ENCODE measurements around the gene ZP2.
"Not testable (repeated sequence)": the region's sequence is repeated elsewhere in the genome, so short reads cannot be mapped to it uniquely, and the experiment has no call there.

Gene ZP2

GRCh38 chr16:21211486-21211885, at the start of gene ZP2:
Gene ZP2 (minus strand): TSS chr16:21211574. CDS start chr16:21211547, 27 bp downstream.
- DNase-seq, result no peak

GRCh38 chr16:21257284-21257683, 45.9 kb upstream of the ZP2 start:
- DNase-seq, result no peak

GRCh38 chr16:21256636-21257035, 45.3 kb upstream of the ZP2 start:
- DNase-seq, result no peak

GRCh38 chr16:21253470-21253869, 42.1 kb upstream of the ZP2 start:
- no peak for DNase-seq

GRCh38 chr16:21250072-21250923, 38.9 kb upstream of the ZP2 start:
- DNase-seq, result no peak

GRCh38 chr16:21248179-21248578, 36.8 kb upstream of the ZP2 start:
- not testable (repeated sequence) for DNase-seq

GRCh38 chr16:21244518-21245215, 33.3 kb upstream of the ZP2 start:
- DNase-seq, result no peak

- DNase-seq, result no peak
These were observed 31.4 kb upstream of the ZP2 start for GRCh38 chr16:21242756-21243155.

- DNase-seq, result no peak
These were observed 28.3 kb upstream of the ZP2 start for GRCh38 chr16:21239646-21240045.

- no peak for DNase-seq
These were observed 25.5 kb upstream of the ZP2 start for GRCh38 chr16:21236831-21237230.

- no peak for DNase-seq
These were observed 23.8 kb upstream of the ZP2 start for GRCh38 chr16:21235199-21235585.

GRCh38 chr16:21233521-21234150, 22.3 kb upstream of the ZP2 start, which contains the start of gene ANKS4B:
Gene ANKS4B (plus strand): TSS chr16:21233699. CDS start chr16:21233738, 39 bp downstream.
- DNase-seq, result no peak

- no peak for DNase-seq
These were observed 21.7 kb upstream of the ZP2 start for GRCh38 chr16:21233045-21233520.

GRCh38 chr16:21228361-21228872, 17.0 kb upstream of the ZP2 start:
- no peak for DNase-seq

GRCh38 chr16:21227866-21228265, 16.5 kb upstream of the ZP2 start:
- no peak for DNase-seq

GRCh38 chr16:21226749-21227148, 15.4 kb upstream of the ZP2 start:
- no peak for DNase-seq

- DNase-seq, result no peak
These were observed 13.4 kb upstream of the ZP2 start for GRCh38 chr16:21224800-21225199.

GRCh38 chr16:21223787-21224186, 12.4 kb upstream of the ZP2 start:
- no peak for DNase-seq

GRCh38 chr16:21222495-21223337, 11.3 kb upstream of the ZP2 start:
- no peak for DNase-seq

GRCh38 chr16:21219551-21219950, 8.2 kb upstream of the ZP2 start:
- DNase-seq, result no peak

GRCh38 chr16:21218153-21218552, 6.8 kb upstream of the ZP2 start:
- DNase-seq, result no peak

GRCh38 chr16:21217121-21217520, 5.7 kb upstream of the ZP2 start:
- DNase-seq, result no peak
